GM12878 (cell line): ENCODE measurements around the gene CYP1B1. TPM values are rescaled to one million over a fixed set of nuclear protein-coding genes. Genes with fewer than 3 reads are reported as not detected.

Experiments used
- ATAC-seq: fragments of 200-7000 bp; cut with Tn5 transposase; 3 replicates; pipeline ENCODE4 v1.9.1; 2020; ENCODE audit warnings: mild to moderate bottlenecking, moderate library complexity
- BruUV-seq: library from RNA; stranded (reverse); fragments of 400-500 nt; replicated peaks from 2 replicates; lab custom pipeline; 2021; lab: Mats Ljungman, UMichigan
- CTCF ChIA-PET: fragments of 300-600 bp; sonication (Branson Sonifier 250); formaldehyde crosslinking; extraction: SDS; loops from one replicate; lab custom pipeline; 2021; ENCODE audit warnings: inconsistent platforms; lab: Yijun Ruan, JAX
- POLR2A ChIA-PET: fragments of 350-600 bp; formaldehyde crosslinking; extraction: SDS; loops from one replicate; lab custom pipeline; 2021; ENCODE audit warnings: inconsistent platforms; lab: Charles Lee
- RAD21 ChIA-PET: fragments of 300-600 bp; sonication (Branson Sonifier 250); formaldehyde crosslinking; loops from one replicate; lab custom pipeline; 2023; ENCODE audit warnings: antibody characterized with exemption; ENCODE audit not compliant: unreplicated experiment; lab: Charles Lee
- SMC1A ChIA-PET: fragments of 300-600 bp; sonication (Branson Sonifier 250); formaldehyde crosslinking; loops from one replicate; lab custom pipeline; 2023; ENCODE audit not compliant: unreplicated experiment, uncharacterized antibody; lab: Charles Lee
- DNase-seq: peaks from one replicate; pipeline ENCODE4 v3.0.0-alpha.2; 2011; ENCODE audit warnings: low read depth, low spot score
- FAIRE-seq: peaks from 3 replicates; lab custom pipeline; 2011; peaks lifted over from hg19 to GRCh38; lab: Jason Lieb, UNC
- H2AFZ ChIP-seq: 2 replicates; pipeline ENCODE4 v1.6.0; 2011; ENCODE audit warnings: low read depth, low read length, control low read depth; ENCODE audit not compliant: control insufficient read depth
- H3K27ac ChIP-seq: 2 replicates; pipeline ENCODE4 v1.5.1; 2011; ENCODE audit warnings: control low read depth; ENCODE audit not compliant: control insufficient read depth, insufficient read depth
- H3K27me3 ChIP-seq, 2 experiments: replicated peaks in 1 of 2; 2 replicates each; pipeline versions ENCODE4 v1.6.0 to v1.6.1; 2011; ENCODE audit warnings: low read length in 1 of 2; ENCODE audit not compliant: control insufficient read depth in 2 of 2, insufficient read depth in 2 of 2
- H3K36me3 ChIP-seq, 2 experiments: 2 replicates each; pipeline ENCODE4 v1.5.1; 2011; ENCODE audit warnings: low read length in 1 of 2; ENCODE audit not compliant: control insufficient read depth in 2 of 2, insufficient read depth in 2 of 2
- H3K4me1 ChIP-seq: 2 replicates; pipeline ENCODE4 v1.6.1; 2011; ENCODE audit warnings: mild to moderate bottlenecking, low read length, moderate library complexity, mixed read lengths; ENCODE audit not compliant: control insufficient read depth, insufficient read depth
- H3K4me2 ChIP-seq: 2 replicates; pipeline ENCODE4 v1.6.0; 2011; ENCODE audit warnings: control low read depth; ENCODE audit not compliant: control insufficient read depth, insufficient read depth
- H3K4me3 ChIP-seq: fragments of 200-600 bp; sonication (generic); 2 replicates; pipeline ENCODE4 v1.5.1; 2016
- H3K79me2 ChIP-seq: 2 replicates; pipeline ENCODE4 v1.6.0; 2011; ENCODE audit warnings: low read length; ENCODE audit not compliant: control insufficient read depth, insufficient read depth
- H3K9ac ChIP-seq: 2 replicates; pipeline ENCODE4 v1.8.0; 2011; ENCODE audit warnings: low read length, control low read depth, mixed read lengths; ENCODE audit not compliant: control insufficient read depth, insufficient read depth
- H3K9me3 ChIP-seq: replicated peaks from 3 replicates; pipeline ENCODE4 v1.5.1; 2011; ENCODE audit warnings: mild to moderate bottlenecking, low read length; ENCODE audit not compliant: control insufficient read depth, insufficient read depth
- H4K20me1 ChIP-seq: 2 replicates; pipeline ENCODE4 v1.6.0; 2011; ENCODE audit not compliant: control insufficient read depth, insufficient read depth
- BRCA1 ChIP-seq: IDR thresholded peaks from 2 replicates; pipeline ENCODE4 v1.6.1; 2011; ENCODE audit warnings: low read depth, low read length, improper control_type of control experiment
- CHD2 ChIP-seq: IDR thresholded peaks from 2 replicates; pipeline ENCODE4 v1.6.1; 2011; ENCODE audit warnings: low read depth, low read length, improper control_type of control experiment, borderline replicate concordance
- FOXM1 ChIP-seq: IDR thresholded peaks from 2 replicates; pipeline ENCODE4 v1.6.1; 2012; ENCODE audit warnings: low read depth, mild to moderate bottlenecking, inconsistent platforms, low read length, moderate library complexity
- IKZF1 ChIP-seq: fragments of 450-650 bp; conservative IDR thresholded peaks from 2 replicates; pipeline ENCODE4 v1.6.1; 2017; ENCODE audit warnings: antibody characterized with exemption, mild to moderate bottlenecking
- IRF4 ChIP-seq: IDR thresholded peaks from 2 replicates; pipeline ENCODE4 v1.6.1; 2011; ENCODE audit warnings: low read depth, low read length
- POLR2A ChIP-seq: IDR thresholded peaks from 2 replicates; pipeline ENCODE4 v1.6.1; 2011; ENCODE audit warnings: low read depth, mild to moderate bottlenecking, low read length
- RAD51 ChIP-seq: fragments of 450-650 bp; IDR thresholded peaks from 2 replicates; pipeline ENCODE4 v1.6.1; 2016; ENCODE audit warnings: moderate library complexity, mild to moderate bottlenecking, inconsistent platforms
- RBBP5 ChIP-seq: fragments of 200-600 bp; sonication (generic); conservative IDR thresholded peaks from 2 replicates; pipeline ENCODE4 v1.6.1; 2016
- SMC3 ChIP-seq: IDR thresholded peaks from 2 replicates; pipeline ENCODE4 v1.6.1; 2011; ENCODE audit warnings: low read length, improper control_type of control experiment, borderline replicate concordance
- SRF ChIP-seq, 2 experiments: IDR thresholded peaks; 2 replicates each; pipeline ENCODE4 v1.6.1; 2011; ENCODE audit warnings: low read depth in 2 of 2, low read length in 2 of 2, mild to moderate bottlenecking in 1 of 2, moderate library complexity in 1 of 2
- STAT3 ChIP-seq: IDR thresholded peaks from 2 replicates; pipeline ENCODE4 v1.6.1; 2011; ENCODE audit warnings: low read depth, low read length, improper control_type of control experiment
- WRNIP1 ChIP-seq: IDR thresholded peaks from 2 replicates; pipeline ENCODE4 v1.6.1; 2011; ENCODE audit warnings: low read depth, low read length, improper control_type of control experiment, borderline replicate concordance
- ZNF217 ChIP-seq: fragments of 450-650 bp; IDR thresholded peaks from 2 replicates; pipeline ENCODE4 v1.6.1; 2017; ENCODE audit warnings: antibody characterized with exemption, mild to moderate bottlenecking
- ZNF24 ChIP-seq: fragments of 450-650 bp; IDR thresholded peaks from 2 replicates; pipeline ENCODE4 v1.6.1; 2017; ENCODE audit warnings: antibody characterized with exemption, mild to moderate bottlenecking
- WGBS: methylation state at CpG from one replicate; pipeline ENCODE4 v1.1.6; 2016; ENCODE audit warnings: low lambda C conversion rate; ENCODE audit not compliant: insufficient replicate concordance, insufficient coverage; ENCODE audit errors: missing lambda C conversion rate; 5-methylcytosine and 5-hydroxymethylcytosine counted together
- in situ Hi-C: fragments of 300-500 bp; cut with MboI; formaldehyde crosslinking; loops from 9 replicates; pipeline ENCODE4 v1.14.3; 2018; ENCODE audit warnings: mixed read lengths
- intact Hi-C: fragments of 100-400 bp; cut with micrococcal nuclease; formaldehyde crosslinking; loops from one replicate; pipeline ENCODE4 v1.14.2; 2022; ENCODE audit not compliant: unreplicated experiment
- polyA plus RNA-seq, 11 experiments: library from polyadenylated mRNA; depleted of rRNA in 4 of 11; unstranded in 6 of 11; stranded (reverse) in 5 of 11; fragments of >200 nt; fragmentation: Nextera tagmentation in 4 of 11; fragmentation: Illumina TruSeq in 1 of 11; extraction: Ambion mirVana in 4 of 11; extraction: Trizol in 1 of 11; gene quantifications; 1 replicate in 1 of 11; 2 replicates in 10 of 11; pipeline versions ENCODE4 v1.2.1 to v1.2.3, GENCODE V29; 2011 to 2016; ENCODE audit warnings: inconsistent platforms in 2 of 11, missing spikeins in 2 of 11, low read depth in 1 of 11
- total RNA-seq, 4 experiments: library from RNA; depleted of rRNA in 3 of 4; stranded (reverse); fragments of >200 nt in 3 of 4; fragmentation: Illumina TruSeq in 1 of 4; extraction: Trizol in 1 of 4; gene quantifications; 2 replicates each; pipeline versions ENCODE4 v1.2.1 to v1.2.3, GENCODE V29; 2013 to 2021
- TF ChIP-seq, protein P1 (sequence below): IDR thresholded peaks from 2 replicates; pipeline ENCODE4 v1.6.1; 2011; ENCODE audit warnings: borderline replicate concordance, low read depth, mild to moderate bottlenecking, moderate library complexity, mixed read lengths, low read length; ENCODE audit not compliant: insufficient read depth; ENCODE audit errors: extremely low read length
- TF ChIP-seq, protein P2 (sequence below): IDR thresholded peaks from 2 replicates; pipeline ENCODE4 v1.6.1; 2012; ENCODE audit warnings: mild to moderate bottlenecking, low read depth, low read length
- TF ChIP-seq, protein P3 (sequence below): fragments of 150-350 bp; IDR thresholded peaks from 2 replicates; pipeline ENCODE4 v1.6.1; 2014; ENCODE audit warnings: mild to moderate bottlenecking, low read depth, low read length
- TF ChIP-seq, protein P4 (sequence below): IDR thresholded peaks from 2 replicates; pipeline ENCODE4 v1.6.1; 2011; ENCODE audit warnings: mild to moderate bottlenecking, low read depth, low read length, moderate library complexity; ENCODE audit not compliant: insufficient replicate concordance

The CYP1B1 gene
- total and polyA plus RNA-seq, 10 of the 15 experiments (the other 5 are each of a cell fraction or from before 2014, with no cell fraction given): 0.35 to 29.7 (median 3.4) TPM

DNA sequence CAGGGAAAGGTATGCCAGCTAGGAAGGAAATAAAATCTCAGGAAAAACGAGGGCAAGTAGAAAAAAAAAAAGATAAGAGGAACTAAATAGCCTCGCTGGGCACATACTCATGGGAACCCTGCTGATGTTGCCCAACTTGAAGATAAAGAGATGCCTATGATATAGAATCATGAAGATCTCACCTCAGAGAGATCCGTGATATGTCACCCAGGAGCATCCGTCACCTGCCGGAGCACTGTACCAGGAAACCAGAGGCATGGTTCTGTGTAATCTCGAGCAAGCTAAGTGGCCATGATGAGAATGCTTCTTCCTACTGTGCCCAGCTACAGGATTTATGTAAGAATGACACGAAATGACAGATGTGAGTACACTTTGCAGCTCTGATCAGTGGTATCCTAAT, 40.0 kb downstream of the CYP1B1 start:
- H2AFZ ChIP-seq: peak overlapping the region; percentile 45
- RAD21 ChIA-PET: no interaction called here
- H3K9ac ChIP-seq: no peak overlapping the region
- H3K27ac ChIP-seq: peak overlapping the region; percentile 2; the same call in 1 of the 2 replicates
- POLR2A ChIA-PET: no interaction called here
- H3K4me3 ChIP-seq: no peak overlapping the region
- intact Hi-C loops (loop anchor here (2.0 to 5.0 kb wide), 3 partner anchors 81 to 227 kb away; partner anchors contain the start of gene RMDN2), in situ Hi-C loops (no loop called here)
- no peaks in the 10 kb centered on the region for H3K79me2 ChIP-seq
- H3K36me3 ChIP-seq: no peaks in the 10 kb centered on the region
- ATAC-seq: no peak
- CTCF ChIA-PET: interaction anchor here (0.6 to 3.1 kb wide), 6 partner anchors 8 to 239 kb away, joined by 3 to 17 read pairs (median 4); no protein-coding TSS in a partner anchor
- no TSS peak for BruUV-seq
- H3K4me2 ChIP-seq: no peak overlapping the region
- 52% methylated on average over 7 of the region's 7 CpGs for WGBS
- FAIRE-seq: no peak
- DNase-seq: no peak
- no peaks in the 10 kb centered on the region for H3K27me3 ChIP-seq
- no peaks in the 10 kb centered on the region for H4K20me1 ChIP-seq
- no peaks in the 10 kb centered on the region for H3K9me3 ChIP-seq
- peaks cover 23% of the 10 kb centered on the region for H3K4me1 ChIP-seq
- SMC1A ChIA-PET: interaction anchor here (1.0 to 3.7 kb wide), 9 partner anchors 8 to 383 kb away, joined by 3 to 18 read pairs (median 11); no protein-coding TSS in a partner anchor
- TF ChIP-seq POLR2A: no peak
- TF ChIP-seq IRF4: no peak
- no peak for TF ChIP-seq BRCA1
- no peak for TF ChIP-seq CHD2
- TF ChIP-seq ZNF217: no peak
- TF ChIP-seq, protein P1, sequence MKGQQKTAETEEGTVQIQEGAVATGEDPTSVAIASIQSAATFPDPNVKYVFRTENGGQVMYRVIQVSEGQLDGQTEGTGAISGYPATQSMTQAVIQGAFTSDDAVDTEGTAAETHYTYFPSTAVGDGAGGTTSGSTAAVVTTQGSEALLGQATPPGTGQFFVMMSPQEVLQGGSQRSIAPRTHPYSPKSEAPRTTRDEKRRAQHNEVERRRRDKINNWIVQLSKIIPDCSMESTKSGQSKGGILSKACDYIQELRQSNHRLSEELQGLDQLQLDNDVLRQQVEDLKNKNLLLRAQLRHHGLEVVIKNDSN: no peak
- no peak for TF ChIP-seq RBBP5
- no peak for TF ChIP-seq SMC3
- TF ChIP-seq WRNIP1: no peak
- TF ChIP-seq ZNF24: no peak
- TF ChIP-seq, protein P2, sequence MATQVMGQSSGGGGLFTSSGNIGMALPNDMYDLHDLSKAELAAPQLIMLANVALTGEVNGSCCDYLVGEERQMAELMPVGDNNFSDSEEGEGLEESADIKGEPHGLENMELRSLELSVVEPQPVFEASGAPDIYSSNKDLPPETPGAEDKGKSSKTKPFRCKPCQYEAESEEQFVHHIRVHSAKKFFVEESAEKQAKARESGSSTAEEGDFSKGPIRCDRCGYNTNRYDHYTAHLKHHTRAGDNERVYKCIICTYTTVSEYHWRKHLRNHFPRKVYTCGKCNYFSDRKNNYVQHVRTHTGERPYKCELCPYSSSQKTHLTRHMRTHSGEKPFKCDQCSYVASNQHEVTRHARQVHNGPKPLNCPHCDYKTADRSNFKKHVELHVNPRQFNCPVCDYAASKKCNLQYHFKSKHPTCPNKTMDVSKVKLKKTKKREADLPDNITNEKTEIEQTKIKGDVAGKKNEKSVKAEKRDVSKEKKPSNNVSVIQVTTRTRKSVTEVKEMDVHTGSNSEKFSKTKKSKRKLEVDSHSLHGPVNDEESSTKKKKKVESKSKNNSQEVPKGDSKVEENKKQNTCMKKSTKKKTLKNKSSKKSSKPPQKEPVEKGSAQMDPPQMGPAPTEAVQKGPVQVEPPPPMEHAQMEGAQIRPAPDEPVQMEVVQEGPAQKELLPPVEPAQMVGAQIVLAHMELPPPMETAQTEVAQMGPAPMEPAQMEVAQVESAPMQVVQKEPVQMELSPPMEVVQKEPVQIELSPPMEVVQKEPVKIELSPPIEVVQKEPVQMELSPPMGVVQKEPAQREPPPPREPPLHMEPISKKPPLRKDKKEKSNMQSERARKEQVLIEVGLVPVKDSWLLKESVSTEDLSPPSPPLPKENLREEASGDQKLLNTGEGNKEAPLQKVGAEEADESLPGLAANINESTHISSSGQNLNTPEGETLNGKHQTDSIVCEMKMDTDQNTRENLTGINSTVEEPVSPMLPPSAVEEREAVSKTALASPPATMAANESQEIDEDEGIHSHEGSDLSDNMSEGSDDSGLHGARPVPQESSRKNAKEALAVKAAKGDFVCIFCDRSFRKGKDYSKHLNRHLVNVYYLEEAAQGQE: no peak
- TF ChIP-seq, protein P3, sequence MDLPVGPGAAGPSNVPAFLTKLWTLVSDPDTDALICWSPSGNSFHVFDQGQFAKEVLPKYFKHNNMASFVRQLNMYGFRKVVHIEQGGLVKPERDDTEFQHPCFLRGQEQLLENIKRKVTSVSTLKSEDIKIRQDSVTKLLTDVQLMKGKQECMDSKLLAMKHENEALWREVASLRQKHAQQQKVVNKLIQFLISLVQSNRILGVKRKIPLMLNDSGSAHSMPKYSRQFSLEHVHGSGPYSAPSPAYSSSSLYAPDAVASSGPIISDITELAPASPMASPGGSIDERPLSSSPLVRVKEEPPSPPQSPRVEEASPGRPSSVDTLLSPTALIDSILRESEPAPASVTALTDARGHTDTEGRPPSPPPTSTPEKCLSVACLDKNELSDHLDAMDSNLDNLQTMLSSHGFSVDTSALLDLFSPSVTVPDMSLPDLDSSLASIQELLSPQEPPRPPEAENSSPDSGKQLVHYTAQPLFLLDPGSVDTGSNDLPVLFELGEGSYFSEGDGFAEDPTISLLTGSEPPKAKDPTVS: no peak
- TF ChIP-seq IKZF1: no peak
- no peak for TF ChIP-seq RAD51
- TF ChIP-seq, protein P4, sequence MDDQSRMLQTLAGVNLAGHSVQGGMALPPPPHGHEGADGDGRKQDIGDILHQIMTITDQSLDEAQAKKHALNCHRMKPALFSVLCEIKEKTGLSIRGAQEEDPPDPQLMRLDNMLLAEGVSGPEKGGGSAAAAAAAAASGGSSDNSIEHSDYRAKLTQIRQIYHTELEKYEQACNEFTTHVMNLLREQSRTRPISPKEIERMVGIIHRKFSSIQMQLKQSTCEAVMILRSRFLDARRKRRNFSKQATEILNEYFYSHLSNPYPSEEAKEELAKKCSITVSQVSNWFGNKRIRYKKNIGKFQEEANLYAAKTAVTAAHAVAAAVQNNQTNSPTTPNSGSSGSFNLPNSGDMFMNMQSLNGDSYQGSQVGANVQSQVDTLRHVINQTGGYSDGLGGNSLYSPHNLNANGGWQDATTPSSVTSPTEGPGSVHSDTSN: no peak
- no peak for TF ChIP-seq STAT3
- no peak for TF ChIP-seq SRF (IDR thresholded peaks at IDR 0.05; ENCODE audit: low read depth in 2 of 2, low read length in 2 of 2)
- TF ChIP-seq FOXM1: no peak
